KMS-11 (cell line): ENCODE results near the gene ADARB1.

Experiments used
- H2AFZ ChIP-seq: fragments of 200-600 bp; sonication (generic); 2 replicates; pipeline ENCODE4 v1.6.1; 2016; ENCODE audit warnings: antibody characterized with exemption, mixed run types, low read depth
- H3K27ac ChIP-seq: fragments of 200-600 bp; sonication (generic); 2 replicates; pipeline ENCODE4 v1.6.1; 2016; ENCODE audit warnings: mild to moderate bottlenecking, mixed run types
- H3K27me3 ChIP-seq: fragments of 200-600 bp; sonication (generic); 2 replicates; pipeline ENCODE4 v1.6.1; 2017; ENCODE audit warnings: mild to moderate bottlenecking, low read depth, mixed run types, moderate library complexity; ENCODE audit not compliant: insufficient read depth
- H3K36me3 ChIP-seq: fragments of 200-600 bp; sonication (generic); 2 replicates; pipeline ENCODE4 v1.6.1; 2017; ENCODE audit warnings: mild to moderate bottlenecking, mixed run types; ENCODE audit not compliant: insufficient read depth
- H3K4me1 ChIP-seq: fragments of 200-600 bp; sonication (generic); 2 replicates; pipeline ENCODE4 v1.6.1; 2016; ENCODE audit warnings: mild to moderate bottlenecking, low read depth, mixed run types; ENCODE audit not compliant: poor library complexity, severe bottlenecking
- H3K4me2 ChIP-seq: fragments of 200-600 bp; sonication (generic); 2 replicates; pipeline ENCODE4 v1.7.0; 2016; ENCODE audit warnings: mild to moderate bottlenecking, mixed run types
- H3K4me3 ChIP-seq: fragments of 200-600 bp; sonication (generic); IDR thresholded peaks from 2 replicates; pipeline ENCODE4 v1.6.1; 2017; ENCODE audit warnings: low read depth, low read length, mixed read lengths; ENCODE audit not compliant: insufficient read depth
- H3K79me2 ChIP-seq: fragments of 200-600 bp; sonication (generic); 2 replicates; pipeline ENCODE4 v1.6.1; 2016; ENCODE audit warnings: low read depth, mixed run types; ENCODE audit not compliant: insufficient read depth
- H3K9ac ChIP-seq: fragments of 200-600 bp; sonication (generic); 2 replicates; pipeline ENCODE4 v1.6.1; 2016; ENCODE audit warnings: mild to moderate bottlenecking, mixed run types
- H4K20me1 ChIP-seq: fragments of 200-600 bp; sonication (generic); 2 replicates; pipeline ENCODE4 v1.6.1; 2016; ENCODE audit warnings: mild to moderate bottlenecking, mixed run types; ENCODE audit not compliant: insufficient read depth
- TF ChIP-seq, protein P1 (sequence below): fragments of 200-600 bp; sonication (generic); conservative IDR thresholded peaks from 2 replicates; pipeline ENCODE4 v1.6.1; 2017; ENCODE audit warnings: low read depth, mild to moderate bottlenecking, antibody characterized with exemption, low read length, moderate library complexity, mixed read lengths

The ADARB1 gene

DNA sequence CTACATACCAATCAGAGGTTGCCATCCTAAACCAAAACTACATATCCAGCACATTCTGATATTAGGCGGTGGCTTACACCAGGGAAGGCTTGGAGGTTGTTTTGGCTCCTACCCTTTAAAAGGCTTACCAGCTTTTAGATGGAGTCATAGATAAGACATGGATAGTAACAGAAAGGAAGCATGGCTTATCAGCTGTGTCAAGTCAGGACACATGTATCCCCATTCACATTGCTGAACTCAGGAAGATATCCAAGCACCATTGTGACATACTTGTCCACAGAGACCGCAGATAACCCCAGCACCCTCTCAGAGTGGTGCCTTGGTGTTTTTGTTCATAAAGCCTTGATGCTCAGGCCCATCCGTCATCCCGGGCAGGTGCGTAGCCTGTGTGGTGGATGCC lies 39.7 kb downstream of the ADARB1 start:
- TF ChIP-seq, protein P1, sequence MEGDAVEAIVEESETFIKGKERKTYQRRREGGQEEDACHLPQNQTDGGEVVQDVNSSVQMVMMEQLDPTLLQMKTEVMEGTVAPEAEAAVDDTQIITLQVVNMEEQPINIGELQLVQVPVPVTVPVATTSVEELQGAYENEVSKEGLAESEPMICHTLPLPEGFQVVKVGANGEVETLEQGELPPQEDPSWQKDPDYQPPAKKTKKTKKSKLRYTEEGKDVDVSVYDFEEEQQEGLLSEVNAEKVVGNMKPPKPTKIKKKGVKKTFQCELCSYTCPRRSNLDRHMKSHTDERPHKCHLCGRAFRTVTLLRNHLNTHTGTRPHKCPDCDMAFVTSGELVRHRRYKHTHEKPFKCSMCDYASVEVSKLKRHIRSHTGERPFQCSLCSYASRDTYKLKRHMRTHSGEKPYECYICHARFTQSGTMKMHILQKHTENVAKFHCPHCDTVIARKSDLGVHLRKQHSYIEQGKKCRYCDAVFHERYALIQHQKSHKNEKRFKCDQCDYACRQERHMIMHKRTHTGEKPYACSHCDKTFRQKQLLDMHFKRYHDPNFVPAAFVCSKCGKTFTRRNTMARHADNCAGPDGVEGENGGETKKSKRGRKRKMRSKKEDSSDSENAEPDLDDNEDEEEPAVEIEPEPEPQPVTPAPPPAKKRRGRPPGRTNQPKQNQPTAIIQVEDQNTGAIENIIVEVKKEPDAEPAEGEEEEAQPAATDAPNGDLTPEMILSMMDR = no peak
- no peak overlapping the region for H2AFZ ChIP-seq

DNA sequence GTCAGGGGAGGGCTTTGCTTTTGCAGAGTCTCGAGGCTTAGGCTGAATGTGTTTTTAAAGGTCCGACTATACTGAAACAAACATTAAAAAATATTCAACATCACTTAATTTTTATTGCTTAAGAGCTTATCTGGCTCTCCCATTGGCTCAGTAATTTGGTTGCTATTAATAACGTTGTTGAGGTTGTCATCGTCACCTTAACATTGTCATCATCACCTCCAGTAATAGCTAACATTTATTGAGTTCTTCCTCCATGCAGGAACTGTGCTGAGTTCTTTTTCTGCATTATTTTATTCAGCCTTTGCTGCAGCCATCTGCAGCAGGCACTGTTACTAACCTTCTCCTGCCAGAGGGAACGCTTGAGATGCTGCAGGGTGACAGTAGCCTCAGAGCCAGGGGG lies 40.1 kb downstream of the ADARB1 start:
- Histone ChIP-seq H3K27me3 (no peaks in the 10 kb centered on the region), H3K27ac (no peak overlapping the region), H4K20me1 (no peaks in the 10 kb centered on the region), H3K9ac (no peak overlapping the region), H3K4me1 (peaks cover 53% of the 10 kb centered on the region), H3K36me3 (no peaks in the 10 kb centered on the region), H3K4me2 (no peak overlapping the region; the same call in 1 of the 2 replicates), H3K79me2 (peaks cover 8% of the 10 kb centered on the region; the same call in 1 of the 2 replicates), H2AFZ (no peak overlapping the region), H3K4me3 (no peak overlapping the region)
- TF ChIP-seq, protein P1 = no peak

More for the DNA sequence above, 39.7 kb downstream of the ADARB1 start:
- no peak overlapping the region for H3K4me3 ChIP-seq
- H3K27me3 ChIP-seq = no peaks in the 10 kb centered on the region
- peaks cover 8% of the 10 kb centered on the region; the same call in 1 of the 2 replicates for H3K79me2 ChIP-seq
- no peaks in the 10 kb centered on the region for H3K36me3 ChIP-seq
- no peak overlapping the region for H3K9ac ChIP-seq
- no peaks in the 10 kb centered on the region for H4K20me1 ChIP-seq
- H3K27ac ChIP-seq = no peak overlapping the region
- H3K4me2 ChIP-seq = no peak overlapping the region; the same call in 1 of the 2 replicates
- peaks cover 57% of the 10 kb centered on the region for H3K4me1 ChIP-seq

DNA sequence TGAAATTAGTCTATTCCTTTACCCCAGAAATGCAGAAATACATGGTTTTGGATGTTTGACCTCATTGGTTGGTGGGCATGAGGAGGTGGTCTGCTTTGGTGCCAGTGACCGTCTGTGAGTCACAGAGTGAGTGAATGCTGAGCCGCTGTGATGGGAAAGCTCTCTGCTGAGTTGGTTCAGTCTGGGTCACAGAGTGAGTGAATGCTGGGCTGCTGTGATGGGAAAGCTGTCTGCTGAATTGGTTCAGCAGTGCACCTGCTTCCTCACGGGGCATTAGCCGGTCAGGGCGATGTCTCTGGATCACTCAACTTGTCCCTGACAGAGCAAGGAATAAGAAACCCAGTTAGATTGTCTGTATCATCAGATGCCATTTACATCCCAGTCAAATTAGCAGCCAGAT lies 40.8 kb downstream of the ADARB1 start:
- no peak overlapping the region for H3K9ac ChIP-seq
- peaks cover 14% of the 10 kb centered on the region; the same call in 1 of the 2 replicates for H3K79me2 ChIP-seq
- no peaks in the 10 kb centered on the region for H4K20me1 ChIP-seq
- no peak overlapping the region for H3K27ac ChIP-seq
- no peak overlapping the region for H2AFZ ChIP-seq
- no peak overlapping the region for H3K4me2 ChIP-seq
- no peaks in the 10 kb centered on the region for H3K36me3 ChIP-seq
- no peak overlapping the region for H3K4me3 ChIP-seq
- TF ChIP-seq, protein P1 = no peak
- peaks cover 47% of the 10 kb centered on the region for H3K4me1 ChIP-seq
- no peaks in the 10 kb centered on the region for H3K27me3 ChIP-seq

DNA sequence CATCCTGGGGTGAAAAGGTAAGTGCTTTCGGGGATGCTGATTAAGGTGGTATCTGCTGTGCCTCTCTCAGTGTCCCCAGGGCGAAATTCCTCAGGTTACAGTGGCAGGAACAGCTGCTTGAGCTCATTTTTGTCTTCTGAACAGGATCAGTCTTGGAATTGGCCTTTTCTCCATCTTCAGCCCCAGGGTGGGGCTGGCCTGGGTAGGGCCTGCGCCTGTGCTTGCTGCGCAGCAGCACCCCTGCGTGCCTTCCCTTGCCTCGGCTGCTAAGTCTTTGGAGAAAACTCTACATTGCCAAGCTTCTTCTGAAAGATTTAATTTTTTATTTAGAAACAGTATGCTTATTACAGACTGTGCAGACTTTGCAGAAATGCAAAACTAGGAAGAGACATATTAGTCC lies 41.7 kb downstream of the ADARB1 start:
- Histone ChIP-seq H3K4me1 (peaks cover 40% of the 10 kb centered on the region), H3K27me3 (no peaks in the 10 kb centered on the region), H3K4me3 (no peak overlapping the region), H4K20me1 (no peaks in the 10 kb centered on the region), H3K4me2 (no peak overlapping the region), H3K79me2 (peaks cover 14% of the 10 kb centered on the region; the same call in 1 of the 2 replicates), H3K27ac (no peak overlapping the region), H3K9ac (no peak overlapping the region), H3K36me3 (no peaks in the 10 kb centered on the region), H2AFZ (no peak overlapping the region)
- TF ChIP-seq, protein P1 = no peak
